Ovary (tissue), 3 donors: ENCODE results near the gene C1QL4.

Experiments used
- EP300 ChIP-seq: sonication (generic); formaldehyde crosslinking; IDR thresholded peaks from one replicate; pipeline ENCODE4 v1.6.1; 2017; ENCODE audit warnings: antibody characterized with exemption
- TF ChIP-seq, protein P1 (sequence below), 3 donors: fragments of 450-650 bp in 2 of 3; fragments of 200-600 bp in 1 of 3; IDR thresholded peaks; one replicate each; pipeline versions ENCODE4 v1.5.1 to v1.8.0; 2016 to 2022; ENCODE audit warnings: antibody characterized with exemption in 3 of 3, mild to moderate bottlenecking in 1 of 3
- donor health status: DM: no; HTN: no; CAD: no.

GRCh38 chr12:49305762-49306510 lies 31.1 kb downstream of the C1QL4 start:
- TF ChIP-seq, protein P1, sequence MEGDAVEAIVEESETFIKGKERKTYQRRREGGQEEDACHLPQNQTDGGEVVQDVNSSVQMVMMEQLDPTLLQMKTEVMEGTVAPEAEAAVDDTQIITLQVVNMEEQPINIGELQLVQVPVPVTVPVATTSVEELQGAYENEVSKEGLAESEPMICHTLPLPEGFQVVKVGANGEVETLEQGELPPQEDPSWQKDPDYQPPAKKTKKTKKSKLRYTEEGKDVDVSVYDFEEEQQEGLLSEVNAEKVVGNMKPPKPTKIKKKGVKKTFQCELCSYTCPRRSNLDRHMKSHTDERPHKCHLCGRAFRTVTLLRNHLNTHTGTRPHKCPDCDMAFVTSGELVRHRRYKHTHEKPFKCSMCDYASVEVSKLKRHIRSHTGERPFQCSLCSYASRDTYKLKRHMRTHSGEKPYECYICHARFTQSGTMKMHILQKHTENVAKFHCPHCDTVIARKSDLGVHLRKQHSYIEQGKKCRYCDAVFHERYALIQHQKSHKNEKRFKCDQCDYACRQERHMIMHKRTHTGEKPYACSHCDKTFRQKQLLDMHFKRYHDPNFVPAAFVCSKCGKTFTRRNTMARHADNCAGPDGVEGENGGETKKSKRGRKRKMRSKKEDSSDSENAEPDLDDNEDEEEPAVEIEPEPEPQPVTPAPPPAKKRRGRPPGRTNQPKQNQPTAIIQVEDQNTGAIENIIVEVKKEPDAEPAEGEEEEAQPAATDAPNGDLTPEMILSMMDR (IDR thresholded peaks at IDR 0.05): no peak
- TF ChIP-seq EP300: no peak
